ENCODE data around the gene CSGALNACT2. TPM values are rescaled to one million over a fixed set of nuclear protein-coding genes. Genes with fewer than 3 reads are reported as not detected.

CSGALNACT2 gene
- total RNA-seq, 2 donors from 2014 or later = 4.7 to 6.7 TPM

DNA sequence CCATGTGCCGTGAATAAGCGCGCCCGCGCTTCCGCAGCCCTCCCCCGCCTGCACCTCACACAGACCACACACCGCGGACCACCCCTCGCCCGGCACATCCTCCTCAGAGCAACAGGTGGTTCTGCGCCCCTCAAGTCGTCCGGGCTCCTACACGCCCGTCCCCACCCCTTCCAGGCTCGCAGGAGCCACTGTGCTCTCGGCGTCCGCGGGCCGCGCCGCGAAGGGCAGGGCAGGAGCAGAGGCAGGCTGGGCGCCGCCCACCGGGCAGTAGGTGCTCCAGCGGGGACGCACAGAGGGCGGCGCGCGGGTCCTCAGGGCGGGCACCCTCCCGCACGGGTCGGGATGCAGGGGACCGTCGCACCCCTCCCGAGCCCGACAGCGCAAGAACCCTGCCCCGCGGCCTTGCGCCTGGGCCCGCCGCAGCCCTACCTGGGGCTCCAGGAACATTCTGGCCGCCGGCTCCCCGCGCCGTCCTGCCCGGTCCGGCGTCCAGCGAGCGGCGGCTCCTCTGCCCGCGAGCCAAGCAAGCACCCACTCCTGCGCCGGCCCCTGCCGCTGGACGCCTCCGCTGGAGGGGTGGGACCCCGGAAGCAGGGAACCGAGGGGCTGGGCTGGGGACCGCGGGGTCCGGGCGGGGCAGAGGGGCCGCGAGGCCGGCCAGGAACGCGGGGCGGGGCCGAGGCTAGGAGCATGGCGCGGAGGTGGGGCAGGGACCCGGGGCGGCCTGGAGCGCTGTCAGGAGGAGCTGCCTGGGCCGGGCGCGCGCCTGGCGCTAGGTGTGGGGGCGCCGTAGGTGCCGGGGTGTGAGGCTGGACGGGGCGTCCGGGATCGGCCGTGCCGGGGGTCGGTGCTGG, 91.2 kb downstream of the CSGALNACT2 start:
- intact Hi-C loops (cut with DNase I, micrococcal nuclease) = no loop called here
- peak; percentile 72 for ATAC-seq
- DNase-seq = peak; percentile 25 to 27

DNA sequence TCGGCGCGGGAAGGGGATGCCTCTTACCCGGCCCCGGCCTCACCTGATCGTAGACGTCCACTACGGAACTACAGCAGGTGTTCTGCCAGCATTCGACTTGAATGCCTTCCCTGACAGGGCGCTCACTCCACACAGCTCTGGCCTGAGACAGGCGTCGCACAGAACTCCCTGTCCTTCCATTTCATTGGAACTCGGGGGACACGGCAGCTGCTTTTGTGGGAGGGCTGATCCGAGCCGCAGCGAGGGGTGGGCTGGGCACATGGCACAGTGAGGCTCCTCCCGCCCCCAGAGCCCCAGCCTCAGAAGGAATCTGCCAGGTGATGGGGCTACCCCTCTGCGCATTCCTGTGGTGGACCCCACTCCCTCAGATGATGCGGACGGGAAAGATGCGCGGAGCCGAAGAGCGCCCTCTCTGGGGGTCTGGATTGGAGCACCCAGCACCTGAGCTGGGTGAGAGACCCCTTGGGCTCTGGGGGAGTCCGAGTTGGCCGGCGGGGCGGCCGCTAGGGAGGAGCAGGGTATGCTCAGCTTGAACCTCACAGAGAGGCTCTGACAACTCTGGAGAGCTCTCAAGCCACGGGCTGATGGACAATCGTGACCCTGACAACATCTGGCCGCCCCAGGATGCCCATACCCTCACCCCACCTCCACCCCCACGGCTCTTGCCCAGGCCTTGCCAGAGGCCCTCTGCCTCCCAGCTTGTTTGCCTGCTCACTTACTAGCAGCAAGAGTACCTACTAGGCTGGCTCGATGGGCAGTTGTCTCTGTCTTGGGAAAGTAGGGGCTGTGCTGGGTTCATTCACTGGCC, 92.1 kb downstream of the CSGALNACT2 start:
- intact Hi-C loops (cut with DNase I, micrococcal nuclease) = no loop called here
- no peak for ATAC-seq
- DNase-seq = peak; percentile 3 to 17

DNA sequence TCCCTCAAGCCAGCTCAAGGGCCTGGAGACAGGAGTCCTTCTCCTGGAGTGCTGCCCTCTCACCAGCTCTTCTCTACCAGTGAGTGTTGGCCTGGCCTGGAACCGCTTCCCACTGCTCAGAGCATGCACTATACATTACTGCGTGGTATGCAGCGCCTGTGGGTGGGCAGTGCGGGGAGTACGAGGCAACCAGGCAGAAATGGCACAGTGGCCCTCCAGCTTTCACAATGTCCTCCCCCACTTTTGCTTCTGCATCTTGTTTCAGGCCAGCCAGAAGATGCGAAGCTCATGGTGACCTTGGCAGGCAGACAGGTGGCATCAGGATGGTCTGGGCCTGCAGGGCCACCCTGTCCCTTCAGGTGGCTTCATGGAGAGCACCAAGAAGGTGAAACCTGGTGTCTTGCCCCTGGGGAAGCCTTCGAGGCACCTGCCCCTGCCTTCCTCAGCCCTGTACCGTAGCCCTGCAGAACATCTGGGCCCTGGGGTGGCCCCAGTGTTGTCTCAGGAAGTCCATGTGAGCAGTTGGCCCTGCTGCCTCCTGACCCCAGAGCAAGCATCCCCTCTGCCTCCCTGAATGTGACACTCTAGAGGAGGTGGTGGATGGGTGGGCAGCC, 92.8 kb downstream of the CSGALNACT2 start:
- intact Hi-C loops (cut with DNase I, micrococcal nuclease) = no loop called here
- ATAC-seq (no peak), DNase-seq (peak; percentile 1 to 10)

GRCh38 chr10:43231523-43232078, 93.4 kb downstream of the CSGALNACT2 start:
- ATAC-seq (no peak), DNase-seq (peak; percentile 13 to 24)
- intact Hi-C loops (cut with DNase I, micrococcal nuclease) = no loop called here

DNA sequence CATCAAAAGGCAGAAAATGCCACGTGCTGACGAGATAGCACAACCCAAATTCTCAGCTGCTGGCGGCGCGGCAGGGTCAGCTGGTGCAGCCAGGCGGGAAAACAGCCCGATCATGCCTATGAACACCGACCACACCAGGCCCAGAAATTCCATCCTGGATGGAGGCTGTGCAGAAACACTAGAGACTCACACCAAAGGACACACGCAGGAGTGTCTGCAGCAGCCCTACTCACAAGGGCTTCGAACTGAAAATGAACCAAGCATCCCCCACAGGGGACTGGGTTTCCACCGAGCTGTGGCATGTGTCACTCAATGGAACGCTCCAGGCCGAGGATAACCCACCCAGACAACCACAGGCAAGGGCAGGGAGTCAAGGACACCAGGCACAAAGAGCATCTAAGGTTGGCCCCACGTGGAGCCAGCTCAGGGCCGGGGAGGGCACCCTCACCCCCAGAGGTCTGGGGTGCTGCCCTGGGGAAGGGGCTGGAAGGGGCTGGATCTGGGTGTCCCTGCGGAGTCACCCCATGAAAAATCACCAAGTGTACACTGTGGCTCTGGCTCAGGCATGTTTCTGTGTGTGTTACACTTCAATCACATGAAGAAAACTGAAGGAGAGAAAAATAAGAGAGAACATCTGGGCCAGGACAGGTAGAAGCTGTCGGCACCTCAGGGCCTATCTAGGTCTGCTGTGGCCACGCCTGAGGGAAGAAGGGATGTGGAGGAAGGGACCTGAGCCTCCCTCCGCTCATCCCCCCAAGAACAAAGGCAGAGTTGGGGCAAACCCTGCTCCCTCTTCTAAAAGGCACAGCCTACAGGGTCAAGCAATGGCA, 95.6 kb downstream of the CSGALNACT2 start:
- intact Hi-C loops (cut with DNase I, micrococcal nuclease) = no loop called here
- no peak for ATAC-seq
- DNase-seq = peak in 1 of 2 donors; percentile 10

GRCh38 chr10:43234471-43235041, 96.3 kb downstream of the CSGALNACT2 start:
- no peak for ATAC-seq
- intact Hi-C loops (cut with DNase I, micrococcal nuclease) = no loop called here
- DNase-seq = peak; percentile 1 to 13

Other genes starting within 250 kb of the CSGALNACT2 start
- 1 to 10 TPM; 1.5 to 1.6 TPM for gene RET, start 61.4 kb upstream of the CSGALNACT2 start, total RNA-seq
- gene RASGEF1A, start 128.6 kb downstream of the CSGALNACT2 start, total RNA-seq = 1 to 10 TPM in 1 of 2 donors, under 1 TPM in 1; 0.47 to 2.7 TPM
- not detected for gene FXYD4, start 233.2 kb downstream of the CSGALNACT2 start, total RNA-seq